ENCODE data around the gene HNRNPU.

GRCh38 chr1:244810221-244810620 is 54.1 kb downstream of the HNRNPU start:
- TF ChIP-seq CTCF (IDR thresholded peaks at IDR 0.05) (no peak), EZH2phosphoT487 (IDR thresholded peaks at IDR 0.05) (no peak), EZH2 (IDR thresholded peaks at IDR 0.05) (no peak)
